Measurements from ENCODE around the gene FGF22.

- TF ChIP-seq POLR2AphosphoS2 (conservative IDR thresholded peaks at IDR 0.05; ENCODE audit: low read length) (no peak), CTCF (IDR thresholded peaks at IDR 0.05) (no peak), CHD2 (IDR thresholded peaks at IDR 0.05; ENCODE audit: low read length, partially characterized antibody) (no peak), CHD4 (IDR thresholded peaks at IDR 0.05; ENCODE audit: borderline replicate concordance) (no peak), ESRRA (IDR thresholded peaks at IDR 0.05; ENCODE audit: borderline replicate concordance, low read length) (no peak)
- TF ChIP-seq, protein P1, sequence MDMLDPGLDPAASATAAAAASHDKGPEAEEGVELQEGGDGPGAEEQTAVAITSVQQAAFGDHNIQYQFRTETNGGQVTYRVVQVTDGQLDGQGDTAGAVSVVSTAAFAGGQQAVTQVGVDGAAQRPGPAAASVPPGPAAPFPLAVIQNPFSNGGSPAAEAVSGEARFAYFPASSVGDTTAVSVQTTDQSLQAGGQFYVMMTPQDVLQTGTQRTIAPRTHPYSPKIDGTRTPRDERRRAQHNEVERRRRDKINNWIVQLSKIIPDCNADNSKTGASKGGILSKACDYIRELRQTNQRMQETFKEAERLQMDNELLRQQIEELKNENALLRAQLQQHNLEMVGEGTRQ (IDR thresholded peaks at IDR 0.05) = no peak
These were observed 45.8 kb downstream of the FGF22 start for GRCh38 chr19:685454-685931.
